ENCODE results near the gene TMEM145.

TMEM145 gene

DNA sequence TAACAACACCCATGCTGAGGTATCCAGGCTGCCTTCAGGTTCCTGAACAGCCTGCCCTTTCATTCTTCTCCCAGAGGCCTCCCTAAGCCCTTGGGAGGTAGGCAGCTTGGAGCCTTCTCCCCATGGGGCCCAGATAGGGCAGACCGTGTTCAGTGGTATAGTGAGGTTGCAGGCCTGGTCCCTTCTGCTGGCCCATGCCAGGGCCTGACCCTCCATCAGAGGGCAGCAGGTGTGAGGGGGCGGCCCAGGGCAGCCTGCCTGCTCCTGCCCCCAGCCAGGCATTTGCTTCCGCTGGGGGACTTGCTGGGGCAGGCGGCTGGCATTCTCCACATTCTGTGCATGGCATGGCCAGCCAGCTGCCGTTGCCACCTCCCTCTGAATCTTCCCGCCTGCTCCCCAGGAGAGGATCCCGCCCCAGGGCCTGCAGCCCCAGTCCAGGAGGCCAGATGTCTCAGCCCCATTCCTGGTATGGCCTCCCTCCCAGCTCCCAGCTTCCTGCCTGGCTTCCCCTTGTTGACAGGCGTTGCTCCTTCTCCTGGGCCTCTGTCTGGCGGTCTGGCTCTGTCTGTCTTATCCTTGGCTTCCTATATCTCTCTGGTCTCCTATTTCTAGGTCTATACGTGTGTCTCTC is 35.2 kb upstream of the TMEM145 start:
- DNase-seq (ENCODE audit: low read depth) = no peak

DNA sequence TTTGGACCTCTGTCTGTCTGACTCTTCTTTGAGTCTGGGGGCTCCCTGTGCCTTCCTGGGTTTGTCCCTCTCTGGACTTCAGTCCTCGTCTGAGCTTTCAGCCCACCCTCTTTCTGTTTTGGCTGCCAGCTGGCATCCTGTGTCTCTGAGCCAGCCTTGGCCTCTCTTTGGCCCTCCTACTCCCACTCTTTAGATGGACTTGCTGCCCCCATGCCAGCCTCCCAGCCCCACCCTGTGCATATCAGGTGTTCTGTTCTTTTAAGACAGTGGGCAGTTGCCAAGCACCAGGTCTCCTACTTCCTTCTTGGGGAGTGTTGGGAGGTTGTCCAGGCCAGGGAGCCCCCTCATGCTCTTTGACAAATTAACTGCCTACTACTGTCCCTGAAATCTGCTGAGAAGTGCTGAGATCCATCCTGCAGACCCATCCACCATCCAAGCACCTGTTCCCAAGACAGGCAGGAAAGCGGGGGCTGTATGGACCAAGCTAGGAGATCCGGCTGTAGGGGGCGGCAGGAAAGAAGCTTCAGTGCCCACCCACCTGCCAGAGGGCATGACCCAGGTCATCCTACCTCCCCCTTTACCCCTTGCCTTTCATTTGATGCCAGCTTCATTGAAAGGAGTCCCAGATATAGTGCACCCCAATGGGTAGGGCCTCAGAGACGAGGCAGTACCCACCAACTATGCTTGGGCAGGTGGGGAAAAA is 34.5 kb upstream of the TMEM145 start:
- no peak for DNase-seq (ENCODE audit: low read depth)

DNA sequence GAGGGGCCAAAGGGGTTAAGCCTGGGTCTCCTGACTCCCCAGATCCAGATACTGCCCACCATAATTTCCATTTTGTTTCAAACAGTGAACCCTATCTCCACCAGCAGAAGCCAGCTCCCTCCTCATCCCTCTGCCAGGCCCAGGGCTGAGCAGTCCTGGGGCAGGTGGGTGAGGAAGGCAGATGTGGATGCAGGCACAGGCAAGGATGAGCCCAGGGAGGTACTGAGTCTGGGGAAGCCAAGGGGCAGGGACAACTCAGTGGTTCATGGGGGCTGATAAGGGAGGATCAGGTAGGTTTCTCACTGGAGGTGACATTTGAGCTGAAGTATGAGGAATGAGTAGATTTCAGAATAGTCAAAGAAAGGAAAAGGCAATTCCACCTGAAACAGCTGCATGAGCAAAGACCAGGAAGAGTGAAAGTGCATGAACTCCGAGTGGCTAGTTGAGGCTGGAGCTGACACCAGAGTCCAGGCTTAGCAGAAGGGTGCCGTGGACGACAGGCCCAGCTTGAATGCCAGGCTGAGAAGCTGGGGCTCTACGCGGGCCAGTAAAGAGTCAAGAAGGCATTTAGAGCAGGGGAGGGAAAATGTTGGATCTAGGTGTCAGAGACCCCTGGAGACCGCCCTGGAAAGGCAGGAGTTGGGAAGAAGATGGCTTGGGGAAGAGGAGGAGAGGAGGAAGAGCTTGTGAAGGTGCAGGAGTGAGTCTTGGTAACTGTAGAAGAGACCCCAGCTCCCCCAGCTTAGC is 33.8 kb upstream of the TMEM145 start:
- no peak for DNase-seq (ENCODE audit: low read depth)

DNA sequence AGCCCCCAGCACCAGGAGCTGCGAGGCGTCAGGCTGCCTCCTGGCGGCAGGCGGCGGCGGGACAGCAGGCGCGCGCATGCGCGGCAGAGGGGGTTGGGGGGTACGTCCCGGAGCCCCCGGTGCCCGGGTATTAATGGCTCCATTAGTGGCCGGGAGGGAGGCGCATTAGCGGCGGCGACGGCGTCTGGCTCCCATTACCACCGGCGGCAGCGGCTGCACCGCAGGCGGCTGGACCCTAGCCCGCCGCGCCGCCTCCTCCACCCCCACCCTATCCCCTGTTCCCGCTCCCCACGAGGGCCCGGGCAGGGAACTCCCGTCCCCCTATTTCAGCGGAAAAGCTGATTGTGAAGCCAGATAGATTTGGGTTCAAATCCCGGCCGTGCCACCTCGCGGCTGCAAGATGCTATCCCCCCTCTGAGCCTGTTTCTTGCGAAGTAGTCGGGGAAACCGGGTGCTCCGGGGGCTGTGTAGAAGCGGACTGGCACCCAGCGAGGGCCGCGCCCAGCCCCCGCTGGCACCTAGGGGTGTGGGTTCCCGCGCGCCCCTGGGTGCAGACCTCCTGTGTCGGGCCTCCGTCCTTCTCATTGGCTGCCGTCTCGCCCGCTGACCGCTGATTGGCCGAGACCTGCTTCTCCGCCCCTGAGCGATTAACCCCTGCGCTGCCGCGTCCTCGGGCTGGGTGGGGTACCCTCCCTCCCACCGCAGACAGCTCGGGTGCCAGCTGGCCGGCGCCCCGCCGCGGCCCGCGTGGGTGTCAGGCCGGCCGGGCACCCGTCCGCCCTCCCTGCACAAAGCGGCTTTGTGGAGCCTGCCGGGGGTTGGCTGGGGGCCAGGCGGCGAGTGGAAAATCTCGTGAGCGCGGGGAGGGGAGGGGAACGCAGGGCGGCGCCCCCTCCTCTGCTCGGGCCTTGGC is 33.0 kb upstream of the TMEM145 start:
- DNase-seq (ENCODE audit: low read depth) = peak; percentile 69

DNA sequence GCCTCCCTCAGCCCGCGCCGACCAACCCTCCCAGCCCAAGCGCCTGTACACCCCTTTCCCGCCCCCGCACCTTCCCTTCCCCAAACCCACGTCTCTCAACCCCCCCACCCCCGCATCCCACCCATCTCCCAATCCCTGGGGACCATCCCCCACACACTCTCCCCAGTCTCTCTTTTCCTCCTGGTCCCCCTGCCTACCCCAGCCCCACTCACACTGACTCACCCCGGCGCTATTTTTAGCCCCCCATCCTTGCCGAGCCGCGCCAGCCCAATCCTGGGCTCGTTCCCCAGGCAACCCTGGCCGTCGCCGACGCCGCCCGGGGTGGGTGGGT is 32.3 kb upstream of the TMEM145 start:
- DNase-seq (ENCODE audit: low read depth) = no peak

DNA sequence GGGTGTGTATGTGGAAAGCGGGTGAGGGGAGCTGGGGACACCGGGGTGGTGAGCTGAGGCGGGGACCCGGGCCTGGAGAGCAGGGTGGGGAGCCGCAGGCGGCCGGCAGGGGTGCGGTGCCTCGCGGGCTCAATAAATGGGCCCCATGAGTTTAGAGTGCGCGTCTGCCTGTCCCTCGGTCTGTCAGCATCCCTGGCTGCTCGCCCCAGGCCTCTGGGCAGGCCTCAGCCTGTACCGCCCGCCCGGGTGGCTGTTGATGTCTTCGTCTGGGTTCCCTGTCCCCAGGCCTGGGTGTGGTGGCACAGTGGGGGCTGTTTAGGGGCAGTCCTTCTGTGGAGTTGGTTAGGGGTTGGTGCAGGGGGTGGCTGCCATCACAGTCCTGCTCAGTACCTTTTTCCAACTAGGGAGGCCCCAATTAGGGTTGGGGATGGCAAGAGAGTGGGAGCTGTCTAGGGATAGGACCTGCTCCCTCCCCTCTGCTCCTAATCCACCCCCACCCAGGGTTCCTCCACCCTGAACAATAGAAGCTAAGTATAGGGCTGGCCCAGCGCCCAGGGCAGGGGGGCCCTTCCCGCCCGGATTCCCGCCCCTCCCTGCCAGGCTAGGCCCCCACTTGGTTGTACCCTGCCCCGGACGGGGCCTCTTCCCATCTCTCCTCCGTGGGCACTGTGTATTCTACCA is 31.8 kb upstream of the TMEM145 start:
- DNase-seq (ENCODE audit: low read depth) = no peak

DNA sequence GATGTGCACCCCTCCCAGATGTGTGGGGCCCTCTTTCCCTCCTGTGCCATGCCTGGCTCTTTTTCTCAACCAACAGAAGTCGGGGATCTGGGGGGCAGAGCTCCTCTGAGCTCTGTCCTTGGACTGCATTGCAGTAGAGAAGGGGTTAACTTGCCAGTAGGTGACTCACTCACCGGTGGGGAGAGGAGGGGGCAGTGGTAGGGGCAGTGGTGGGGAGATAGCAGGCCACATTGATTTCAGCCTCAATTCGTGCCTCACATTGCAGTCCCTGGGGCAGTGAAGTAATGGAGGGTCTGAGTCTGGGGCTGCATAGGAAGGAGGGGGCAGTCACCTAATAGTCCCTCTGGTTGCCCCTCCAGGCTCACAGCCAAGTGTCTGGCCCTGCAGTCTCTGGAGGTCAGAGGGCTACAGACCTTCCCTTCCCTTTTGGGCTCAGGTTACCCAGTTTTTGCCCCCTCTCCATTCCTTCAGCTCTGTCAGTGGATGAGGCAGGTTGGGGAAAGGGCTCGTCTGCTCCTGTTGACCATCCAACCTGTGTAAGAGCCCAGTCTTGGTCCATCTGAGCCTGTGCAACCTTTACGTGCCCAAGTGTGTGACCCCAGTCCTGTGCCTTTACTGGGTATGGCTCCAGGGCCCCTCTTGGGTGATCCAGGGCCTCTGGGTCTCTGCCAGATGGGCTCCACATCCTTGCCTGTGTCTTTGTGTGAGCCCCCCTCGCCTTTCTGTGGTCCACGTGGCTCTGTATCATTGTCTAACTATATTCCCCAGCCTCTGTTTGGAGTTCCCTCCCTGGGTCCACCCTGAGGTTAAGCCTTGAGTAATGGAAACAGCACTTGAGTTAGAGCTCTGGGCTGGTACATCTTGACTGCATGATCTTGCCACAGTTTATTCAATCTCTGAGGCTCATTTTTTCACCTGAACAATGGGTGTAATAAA is 31.0 kb upstream of the TMEM145 start:
- DNase-seq (ENCODE audit: low read depth) = no peak

DNA sequence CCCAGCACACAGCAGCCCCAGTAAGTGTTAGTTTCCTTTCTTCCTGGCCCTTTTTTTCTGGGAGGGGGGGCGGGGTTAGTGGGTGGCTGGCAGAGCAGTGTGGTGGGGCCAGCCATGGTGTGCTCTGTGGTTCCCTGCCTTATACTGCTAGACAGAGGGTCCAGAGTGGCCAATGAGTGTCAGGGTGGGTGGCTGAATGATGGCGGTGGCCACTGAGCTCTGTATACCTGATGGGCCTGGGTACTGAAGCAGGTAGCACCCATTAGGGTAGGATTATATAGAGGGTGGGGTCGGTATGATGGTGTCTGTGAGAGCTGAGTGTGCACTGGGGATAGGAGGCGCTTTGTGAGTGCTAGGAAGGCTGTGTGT is 30.3 kb upstream of the TMEM145 start:
- DNase-seq (ENCODE audit: low read depth) = no peak

DNA sequence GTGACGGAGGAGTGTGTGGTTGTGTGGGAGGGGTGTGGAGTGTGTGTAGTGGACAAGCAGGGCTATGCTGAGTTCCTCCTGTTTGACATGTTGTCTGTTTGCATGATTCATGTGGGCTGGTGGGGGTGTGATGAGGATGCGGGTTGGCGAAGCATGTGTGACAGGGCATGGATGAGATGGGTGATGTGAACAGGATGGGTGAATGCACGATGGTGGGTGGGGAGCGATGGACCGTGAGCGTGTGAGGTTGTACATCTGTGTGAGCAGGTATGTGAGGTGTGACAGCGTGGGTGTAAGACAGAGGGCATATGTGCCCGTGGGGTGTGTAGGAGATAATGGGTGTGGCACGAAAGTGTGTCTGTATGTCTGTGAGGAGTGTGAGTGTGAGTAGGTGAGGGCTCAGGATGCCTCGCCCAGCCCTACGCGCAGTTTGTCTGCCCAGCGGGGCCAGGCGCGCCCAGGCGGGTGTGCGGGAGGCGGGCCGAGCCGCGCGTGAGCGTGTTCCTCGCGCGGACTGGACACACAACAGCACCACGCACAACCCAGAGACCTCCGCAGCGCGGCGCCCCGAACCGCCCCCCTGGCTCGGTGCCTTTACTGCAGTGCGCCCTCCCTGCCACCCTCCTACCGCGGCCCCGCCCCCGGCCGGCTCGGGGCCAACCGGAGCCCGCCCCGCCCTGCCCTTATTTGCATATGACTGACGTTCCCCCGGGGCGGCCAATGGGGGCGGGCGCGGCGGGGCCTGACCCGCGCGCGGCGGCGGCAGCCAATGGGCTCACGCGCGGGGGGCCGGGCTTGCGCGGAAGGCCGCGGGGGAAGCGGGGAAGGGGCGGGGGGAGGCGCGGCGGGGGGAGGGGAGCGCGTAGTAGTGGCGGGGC is 29.7 kb upstream of the TMEM145 start:
- peak; percentile 96 for DNase-seq (ENCODE audit: low read depth)

DNA sequence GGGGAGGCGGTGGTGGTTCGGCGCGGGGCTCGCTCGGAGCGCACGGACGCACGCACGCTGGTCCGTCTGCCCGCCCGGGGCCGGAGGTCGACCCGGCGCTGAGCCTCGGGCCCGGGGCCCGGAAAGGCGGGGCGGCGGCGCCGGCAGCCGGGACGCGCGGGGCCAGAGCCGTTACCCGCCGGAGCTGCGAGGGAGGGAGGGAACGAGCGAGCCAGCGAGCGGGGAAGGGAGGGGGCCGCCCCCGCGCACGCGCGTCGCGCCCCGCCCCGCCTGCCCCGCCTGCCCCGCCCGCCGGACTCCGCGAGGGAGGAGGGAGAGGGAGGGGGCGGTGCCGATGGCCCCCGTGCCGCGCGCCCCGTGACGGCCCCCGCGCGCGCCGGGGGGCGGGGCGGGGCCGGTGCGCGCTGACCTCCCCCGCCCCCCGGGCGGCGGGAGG is 29.0 kb upstream of the TMEM145 start:
- DNase-seq (ENCODE audit: low read depth) = peak; percentile 72

DNA sequence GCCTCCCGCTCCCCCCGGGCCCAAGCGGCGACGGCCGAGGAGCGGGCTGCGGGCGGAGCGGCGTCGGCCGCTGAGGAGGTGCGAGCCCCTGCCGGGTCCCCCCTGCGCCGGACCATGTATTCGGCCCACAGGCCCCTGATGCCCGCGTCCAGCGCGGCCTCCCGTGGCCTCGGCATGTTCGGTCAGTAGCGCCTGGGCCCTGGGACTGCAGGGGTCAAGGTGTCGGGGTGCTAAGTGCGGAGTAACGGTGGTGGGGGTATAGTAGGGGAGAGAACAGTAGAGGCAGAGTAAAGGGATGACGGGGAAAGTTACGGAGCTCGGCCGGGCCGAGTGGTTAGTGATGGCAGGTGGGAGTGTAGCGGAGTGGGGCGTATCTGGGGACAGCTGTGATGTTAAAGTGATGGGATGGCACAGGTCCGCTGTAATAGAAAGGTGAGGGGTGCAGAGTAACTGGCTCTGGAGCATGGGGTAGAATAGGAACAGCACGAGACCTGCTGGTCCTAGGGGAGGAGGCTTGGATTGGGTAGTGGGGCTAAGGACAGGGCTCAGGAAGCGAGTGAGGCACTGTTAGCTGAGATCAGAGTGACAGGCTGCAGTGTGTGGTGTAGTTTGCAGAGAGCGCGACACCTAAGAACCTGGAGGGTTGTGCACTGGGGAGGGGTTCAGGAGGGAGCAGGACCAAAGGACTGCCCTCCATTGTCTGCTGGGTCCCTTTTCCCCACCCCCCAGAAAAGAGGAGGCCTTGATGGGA is 28.3 kb upstream of the TMEM145 start:
- no peak for DNase-seq (ENCODE audit: low read depth)

DNA sequence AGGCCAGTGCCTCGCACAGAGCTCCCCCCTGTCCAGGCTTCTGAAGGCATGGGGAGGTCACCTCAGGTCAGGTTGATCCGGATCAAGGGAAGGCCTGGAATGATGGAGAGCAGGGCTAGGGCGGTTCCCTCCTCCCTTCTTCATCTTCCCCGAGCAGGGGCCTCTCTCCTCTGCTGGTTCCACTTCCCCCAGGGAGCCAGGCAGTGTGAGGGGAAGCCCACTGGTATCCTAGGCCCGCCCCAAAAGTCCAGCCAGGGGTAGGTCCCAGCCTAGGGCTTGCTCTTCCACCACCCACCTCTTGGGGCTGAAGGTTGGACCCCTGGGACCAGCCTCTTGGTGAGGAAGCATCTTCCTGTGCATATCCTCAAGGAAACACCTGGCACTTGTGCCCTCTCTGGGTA is 27.6 kb upstream of the TMEM145 start:
- DNase-seq (ENCODE audit: low read depth) = no peak

DNA sequence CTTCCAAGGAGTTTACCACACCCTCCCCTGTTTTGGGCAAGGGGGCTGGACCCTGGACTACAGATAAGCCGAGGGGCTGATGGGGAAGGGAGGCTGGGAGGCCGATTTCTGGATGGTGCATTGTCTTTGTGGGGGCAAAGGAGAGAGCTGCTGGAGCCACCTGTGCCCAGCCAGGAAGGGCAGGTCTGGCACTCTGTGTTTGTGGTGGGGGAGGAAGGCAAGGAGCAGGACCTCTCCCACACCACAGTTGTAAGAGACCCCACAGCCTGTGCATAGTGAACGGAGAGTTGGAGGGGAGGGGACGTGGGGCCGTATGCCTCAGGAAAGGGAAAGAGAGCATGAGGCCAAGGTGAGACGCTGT is 27.1 kb upstream of the TMEM145 start:
- DNase-seq (ENCODE audit: low read depth) = no peak

DNA sequence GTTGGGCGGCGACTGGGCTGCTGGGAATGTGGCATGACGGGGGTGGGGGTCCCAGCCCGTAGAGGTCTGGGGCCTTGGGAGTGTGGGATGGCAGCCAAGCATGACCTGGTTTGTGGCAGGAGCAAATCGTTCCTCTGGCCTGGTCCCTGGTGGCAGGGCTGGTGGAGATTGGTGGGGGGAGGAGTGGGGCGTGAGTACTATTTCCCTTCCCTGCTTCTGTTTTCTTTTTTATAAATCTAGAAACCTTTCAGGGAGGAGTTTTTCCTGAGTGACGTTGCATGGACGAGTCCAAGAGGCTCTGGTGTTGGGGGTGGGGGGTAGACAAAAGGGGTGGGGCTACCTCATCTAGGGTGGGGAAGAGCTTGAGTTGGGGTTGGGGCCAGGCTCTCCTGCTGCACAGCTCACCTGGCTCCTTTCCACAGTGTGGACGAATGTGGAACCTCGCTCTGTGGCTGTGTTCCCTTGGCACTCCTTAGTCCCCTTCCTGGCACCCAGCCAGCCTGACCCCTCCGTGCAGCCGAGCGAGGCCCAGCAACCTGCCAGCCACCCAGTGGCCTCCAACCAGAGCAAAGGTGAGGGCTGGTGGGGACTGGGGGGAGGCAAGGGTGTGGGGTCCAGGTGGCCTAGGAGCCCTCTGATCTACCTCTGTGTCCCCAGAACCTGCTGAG is 26.6 kb upstream of the TMEM145 start:
- DNase-seq (ENCODE audit: low read depth) = no peak

DNA sequence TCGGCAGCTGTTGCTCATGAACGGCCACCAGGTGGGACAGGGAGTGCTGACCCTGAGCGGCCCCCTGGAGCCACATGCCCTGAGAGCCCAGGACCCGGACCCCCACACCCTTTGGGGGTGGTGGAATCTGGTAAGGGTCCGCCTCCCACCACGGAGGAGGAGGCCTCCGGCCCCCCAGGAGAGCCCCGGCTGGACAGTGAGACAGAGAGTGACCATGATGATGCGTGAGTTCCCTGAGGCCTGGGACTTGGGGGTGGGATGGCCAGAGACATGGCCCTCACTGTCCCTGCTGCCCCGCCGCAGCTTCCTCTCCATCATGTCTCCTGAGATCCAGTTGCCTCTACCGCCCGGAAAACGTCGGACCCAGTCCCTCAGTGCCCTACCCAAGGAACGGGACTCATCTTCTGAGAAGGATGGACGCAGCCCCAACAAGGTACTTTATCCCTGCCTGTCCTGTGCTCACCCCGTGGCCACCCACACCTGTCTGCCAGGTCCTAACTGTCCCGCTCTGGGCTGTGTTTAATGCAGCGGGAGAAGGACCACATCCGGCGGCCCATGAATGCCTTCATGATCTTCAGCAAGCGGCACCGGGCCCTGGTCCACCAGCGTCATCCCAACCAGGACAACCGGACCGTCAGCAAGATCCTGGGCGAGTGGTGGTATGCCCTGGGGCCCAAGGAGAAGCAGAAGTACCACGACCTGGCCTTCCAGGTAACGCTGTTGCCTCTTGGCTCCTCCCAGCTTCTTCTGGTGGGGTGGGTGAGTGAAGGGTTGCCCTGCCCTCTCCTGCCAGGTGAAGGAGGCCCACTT is 25.9 kb upstream of the TMEM145 start:
- DNase-seq (ENCODE audit: low read depth) = no peak

DNA sequence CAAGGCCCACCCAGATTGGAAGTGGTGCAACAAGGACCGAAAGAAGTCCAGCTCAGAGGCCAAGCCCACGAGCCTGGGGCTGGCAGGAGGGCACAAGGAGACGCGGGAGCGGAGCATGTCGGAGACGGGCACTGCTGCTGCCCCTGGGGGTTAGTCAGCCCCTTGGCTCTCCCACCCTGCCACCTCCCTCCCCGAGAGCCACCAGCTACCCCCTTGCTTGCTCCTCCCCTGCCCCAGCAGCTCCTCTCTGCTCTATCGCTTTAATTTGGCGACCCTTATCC is 25.3 kb upstream of the TMEM145 start:
- DNase-seq (ENCODE audit: low read depth) = no peak

DNA sequence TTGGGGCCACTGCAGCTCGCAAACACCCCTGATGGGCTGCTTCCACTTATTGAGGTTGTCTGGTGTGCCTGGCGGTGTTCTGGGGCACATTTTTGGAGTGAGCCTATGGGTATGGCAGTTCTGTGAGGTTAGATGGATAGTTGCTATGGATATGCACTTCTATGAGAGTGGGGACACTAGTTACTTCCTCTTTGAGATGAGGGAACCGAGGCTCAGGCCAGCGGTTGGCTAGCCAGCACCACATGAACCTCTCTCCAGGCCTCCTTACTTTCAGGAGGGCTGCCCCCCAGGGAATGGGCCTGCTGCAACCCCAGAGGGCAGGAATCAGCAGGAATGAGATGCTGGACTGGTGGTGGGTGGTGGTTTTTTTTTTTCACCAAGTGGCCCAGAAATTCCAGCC is 24.7 kb upstream of the TMEM145 start:
- DNase-seq (ENCODE audit: low read depth) = no peak
